Measurements from ENCODE around the gene FASLG. TPM values are rescaled to one million over a fixed set of nuclear protein-coding genes. Genes with fewer than 3 reads are reported as not detected.

FASLG gene
- total RNA-seq, 1 donor from 2014 or later = not detected

DNA sequence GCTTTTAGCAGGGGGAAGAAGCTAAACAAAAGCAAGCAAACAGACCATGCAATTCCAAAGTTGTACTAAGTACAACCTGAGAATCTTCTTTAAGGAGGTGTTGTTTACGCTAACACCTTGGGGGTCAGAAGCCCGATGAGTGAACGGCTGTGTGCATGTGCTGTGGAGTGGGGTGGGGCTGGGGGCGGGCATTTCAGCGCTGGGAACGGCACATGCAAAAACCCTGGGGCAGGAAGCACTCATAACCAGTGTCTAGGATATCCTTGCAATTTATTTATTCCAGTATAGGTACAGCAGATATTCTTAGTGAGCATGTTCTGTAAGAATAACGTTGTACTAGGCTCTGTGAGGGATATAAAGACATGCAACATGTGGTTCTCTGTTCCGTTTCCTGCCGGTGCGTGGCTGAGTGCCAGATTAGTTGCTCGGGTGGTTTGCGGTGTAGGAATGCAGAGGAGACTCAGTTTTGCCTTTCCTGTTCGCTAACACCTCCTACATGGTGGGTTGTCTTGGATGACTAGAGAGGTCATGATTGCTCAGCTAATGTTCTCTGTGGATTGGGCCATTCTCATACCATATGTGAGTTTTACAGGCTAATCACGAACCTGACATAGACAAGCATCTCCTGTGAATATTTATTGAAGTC, 3.7 kb downstream of the FASLG start:
- H3K4me1 Mint-ChIP-seq = peaks cover 15% of the 10 kb centered on the region
- CTCF ChIA-PET = no interaction called here

DNA sequence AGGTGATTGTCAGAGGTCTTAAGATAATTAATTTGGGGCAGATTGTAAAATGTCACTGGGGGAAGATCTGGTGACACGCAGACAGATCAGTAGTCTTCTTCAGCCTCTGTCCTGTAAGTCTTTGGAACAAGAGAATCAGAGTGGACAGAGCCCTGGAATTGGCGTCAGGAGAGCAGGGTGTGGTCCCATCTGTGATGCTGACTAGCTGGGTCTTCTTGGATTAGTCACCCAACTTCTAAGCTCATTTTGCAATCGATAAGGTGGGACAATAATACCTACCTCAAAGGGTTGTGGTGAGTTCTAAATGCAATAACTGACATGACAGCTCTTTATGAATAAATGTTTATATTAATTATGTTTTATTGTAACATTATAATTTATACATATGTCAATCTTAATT, 4.8 kb downstream of the FASLG start:
- H3K4me3 Mint-ChIP-seq = no peak overlapping the region
- TF ChIP-seq, protein P1, sequence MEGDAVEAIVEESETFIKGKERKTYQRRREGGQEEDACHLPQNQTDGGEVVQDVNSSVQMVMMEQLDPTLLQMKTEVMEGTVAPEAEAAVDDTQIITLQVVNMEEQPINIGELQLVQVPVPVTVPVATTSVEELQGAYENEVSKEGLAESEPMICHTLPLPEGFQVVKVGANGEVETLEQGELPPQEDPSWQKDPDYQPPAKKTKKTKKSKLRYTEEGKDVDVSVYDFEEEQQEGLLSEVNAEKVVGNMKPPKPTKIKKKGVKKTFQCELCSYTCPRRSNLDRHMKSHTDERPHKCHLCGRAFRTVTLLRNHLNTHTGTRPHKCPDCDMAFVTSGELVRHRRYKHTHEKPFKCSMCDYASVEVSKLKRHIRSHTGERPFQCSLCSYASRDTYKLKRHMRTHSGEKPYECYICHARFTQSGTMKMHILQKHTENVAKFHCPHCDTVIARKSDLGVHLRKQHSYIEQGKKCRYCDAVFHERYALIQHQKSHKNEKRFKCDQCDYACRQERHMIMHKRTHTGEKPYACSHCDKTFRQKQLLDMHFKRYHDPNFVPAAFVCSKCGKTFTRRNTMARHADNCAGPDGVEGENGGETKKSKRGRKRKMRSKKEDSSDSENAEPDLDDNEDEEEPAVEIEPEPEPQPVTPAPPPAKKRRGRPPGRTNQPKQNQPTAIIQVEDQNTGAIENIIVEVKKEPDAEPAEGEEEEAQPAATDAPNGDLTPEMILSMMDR (IDR thresholded peaks at IDR 0.05) = no peak
- H3K4me1 Mint-ChIP-seq = peaks cover 15% of the 10 kb centered on the region
- intact Hi-C loops (cut with micrococcal nuclease) = no loop called here
- POLR2A ChIA-PET = no interaction called here
- no peak for DNase-seq
- CTCF ChIA-PET = no interaction called here
- no peaks in the 10 kb centered on the region for H3K36me3 Mint-ChIP-seq (ENCODE audit: low read depth)
- H3K27ac Mint-ChIP-seq = no peak overlapping the region
- ATAC-seq (ENCODE audit: low read depth) = no peak
- H3K9me3 Mint-ChIP-seq = no peaks in the 10 kb centered on the region
- no peaks in the 10 kb centered on the region for H3K27me3 Mint-ChIP-seq

More for the DNA sequence above, 3.7 kb downstream of the FASLG start:
- Mint-ChIP-seq H3K36me3 (ENCODE audit: low read depth) (no peaks in the 10 kb centered on the region), H3K27me3 (no peaks in the 10 kb centered on the region), H3K9me3 (no peaks in the 10 kb centered on the region), H3K4me3 (peak overlapping the region; percentile 49), H3K27ac (no peak overlapping the region)
- peak; percentile 33 for DNase-seq
- POLR2A ChIA-PET = no interaction called here
- intact Hi-C loops (cut with micrococcal nuclease) = no loop called here
- peak; percentile 93 for ATAC-seq (ENCODE audit: low read depth)
- TF ChIP-seq, protein P1 (IDR thresholded peaks at IDR 0.05) = no peak

DNA sequence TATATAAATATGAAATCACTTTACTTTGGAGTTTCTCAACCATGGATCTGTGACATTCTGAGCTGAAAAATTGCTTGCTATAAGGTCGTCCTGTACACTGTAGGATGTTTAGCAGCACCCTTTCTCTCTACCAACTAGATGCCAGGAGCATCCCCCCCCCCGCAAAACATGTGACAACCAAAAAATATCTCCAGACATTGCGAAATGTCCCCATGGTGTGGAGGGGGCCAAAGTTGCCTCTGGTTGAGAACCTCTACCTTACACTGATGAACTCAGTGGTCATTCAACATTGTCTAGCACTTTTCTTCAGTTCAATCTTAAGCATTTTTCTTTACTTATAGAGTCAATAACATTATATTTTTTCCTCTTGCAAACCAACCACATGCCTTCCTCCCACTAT, 9.2 kb downstream of the FASLG start:
- intact Hi-C loops (cut with micrococcal nuclease) = no loop called here
- TF ChIP-seq, protein P1 (IDR thresholded peaks at IDR 0.05) = no peak
- ChIA-PET CTCF (no interaction called here), POLR2A (no interaction called here)
- Mint-ChIP-seq H3K4me3 (no peak overlapping the region), H3K4me1 (peaks cover 4% of the 10 kb centered on the region), H3K27me3 (peaks cover 5% of the 10 kb centered on the region), H3K9me3 (no peaks in the 10 kb centered on the region), H3K36me3 (ENCODE audit: low read depth) (no peaks in the 10 kb centered on the region), H3K27ac (no peak overlapping the region)
- ATAC-seq (ENCODE audit: low read depth) (no peak), DNase-seq (no peak)

GRCh38 chr1:172669011-172669410, 10.1 kb downstream of the FASLG start:
- Mint-ChIP-seq H3K27ac (no peak overlapping the region), H3K4me3 (no peak overlapping the region), H3K4me1 (no peaks in the 10 kb centered on the region), H3K27me3 (peaks cover 9% of the 10 kb centered on the region), H3K9me3 (no peaks in the 10 kb centered on the region), H3K36me3 (ENCODE audit: low read depth) (no peaks in the 10 kb centered on the region)
- TF ChIP-seq, protein P1 (IDR thresholded peaks at IDR 0.05) = no peak
- ChIA-PET POLR2A (no interaction called here), CTCF (no interaction called here)
- intact Hi-C loops (cut with micrococcal nuclease) = no loop called here
- no peak for DNase-seq
- ATAC-seq (ENCODE audit: low read depth) = no peak

- H3K36me3 Mint-ChIP-seq (ENCODE audit: low read depth) = no peaks in the 10 kb centered on the region
- ChIA-PET POLR2A (no interaction called here), CTCF (interaction anchor here (0.9 kb wide), 1 partner anchor 18 kb away, joined by 4 read pairs; no protein-coding TSS in a partner anchor)
- H3K4me1 Mint-ChIP-seq = no peaks in the 10 kb centered on the region
- TF ChIP-seq, protein P1 (IDR thresholded peaks at IDR 0.05) = no peak
- no peak for DNase-seq
- no peak overlapping the region for H3K27ac Mint-ChIP-seq
- ATAC-seq (ENCODE audit: low read depth) = no peak
- no peaks in the 10 kb centered on the region for H3K9me3 Mint-ChIP-seq
- H3K4me3 Mint-ChIP-seq = no peak overlapping the region
- H3K27me3 Mint-ChIP-seq = peaks cover 9% of the 10 kb centered on the region
- intact Hi-C loops (cut with micrococcal nuclease) = no loop called here
Observed at GRCh38 chr1:172670316-172670715, 11.4 kb downstream of the FASLG start.

All from activated B cell treated with CpG ODN at 0.5 μM for 24 hours (primary cell).